ENCODE results near the gene PC. TPM values are rescaled to one million over a fixed set of nuclear protein-coding genes. Genes with fewer than 3 reads are reported as not detected.

The PC gene
- total RNA-seq, 1 experiment from 2014 or later = 39.1 TPM

DNA sequence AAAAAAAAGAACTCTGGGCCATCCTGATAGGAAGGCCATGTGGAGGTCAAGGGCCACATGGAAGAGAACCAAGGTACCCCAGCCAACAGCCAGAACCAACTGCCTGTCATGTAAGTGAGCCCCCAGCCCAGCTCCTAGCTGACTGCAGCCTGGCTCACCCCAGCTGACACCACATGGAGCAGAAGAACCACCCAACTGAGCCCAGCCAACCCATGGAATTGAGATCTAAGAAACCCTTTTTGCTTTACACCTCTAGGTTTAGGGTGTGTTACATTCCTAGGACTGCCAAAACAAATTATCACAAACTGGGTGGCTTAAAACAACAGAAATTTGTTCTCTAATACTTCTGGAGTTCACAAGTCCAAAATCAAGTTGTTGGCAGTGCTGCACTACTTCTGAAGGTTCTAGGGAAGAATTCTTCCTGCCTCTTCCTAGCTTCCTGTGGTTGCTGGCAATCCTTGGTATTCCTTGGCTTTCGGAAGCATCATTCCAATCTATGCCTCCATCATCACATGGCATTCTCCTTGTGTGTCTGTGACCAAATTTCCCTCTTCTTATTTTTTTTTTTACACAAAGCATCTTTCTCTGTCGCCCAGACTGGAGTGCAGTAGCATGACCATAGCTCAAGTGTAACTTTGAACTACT, 21.3 kb upstream of the PC start:
- peaks cover 13% of the 10 kb centered on the region for H3K9me3 ChIP-seq (ENCODE audit: low read depth, low read length, poor library complexity, severe bottlenecking)
- TF ChIP-seq EZH2 (IDR thresholded peaks at IDR 0.05; ENCODE audit: borderline replicate concordance, low read depth, low read length, poor library complexity, severe bottlenecking) = no peak
- TF ChIP-seq, protein P1, sequence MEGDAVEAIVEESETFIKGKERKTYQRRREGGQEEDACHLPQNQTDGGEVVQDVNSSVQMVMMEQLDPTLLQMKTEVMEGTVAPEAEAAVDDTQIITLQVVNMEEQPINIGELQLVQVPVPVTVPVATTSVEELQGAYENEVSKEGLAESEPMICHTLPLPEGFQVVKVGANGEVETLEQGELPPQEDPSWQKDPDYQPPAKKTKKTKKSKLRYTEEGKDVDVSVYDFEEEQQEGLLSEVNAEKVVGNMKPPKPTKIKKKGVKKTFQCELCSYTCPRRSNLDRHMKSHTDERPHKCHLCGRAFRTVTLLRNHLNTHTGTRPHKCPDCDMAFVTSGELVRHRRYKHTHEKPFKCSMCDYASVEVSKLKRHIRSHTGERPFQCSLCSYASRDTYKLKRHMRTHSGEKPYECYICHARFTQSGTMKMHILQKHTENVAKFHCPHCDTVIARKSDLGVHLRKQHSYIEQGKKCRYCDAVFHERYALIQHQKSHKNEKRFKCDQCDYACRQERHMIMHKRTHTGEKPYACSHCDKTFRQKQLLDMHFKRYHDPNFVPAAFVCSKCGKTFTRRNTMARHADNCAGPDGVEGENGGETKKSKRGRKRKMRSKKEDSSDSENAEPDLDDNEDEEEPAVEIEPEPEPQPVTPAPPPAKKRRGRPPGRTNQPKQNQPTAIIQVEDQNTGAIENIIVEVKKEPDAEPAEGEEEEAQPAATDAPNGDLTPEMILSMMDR (conservative IDR thresholded peaks at IDR 0.05; ENCODE audit: low read depth, low read length) = no peak
- H3K27me3 ChIP-seq (replicated peaks; ENCODE audit: insufficient read depth, low read depth, low read length, poor library complexity) = no peaks in the 10 kb centered on the region
- H3K36me3 ChIP-seq (ENCODE audit: insufficient read depth, low read length, poor library complexity, severe bottlenecking) = no peaks in the 10 kb centered on the region
- CTCF ChIA-PET = no interaction called here
- no peak overlapping the region for H3K4me3 ChIP-seq (ENCODE audit: low read depth, low read length, poor library complexity, severe bottlenecking)
- BruUV-seq (replicated peaks) = no TSS peak
- no peak for DNase-seq (ENCODE audit: low spot score)
- H3K4me1 ChIP-seq (ENCODE audit: insufficient read depth, low read length, poor library complexity, severe bottlenecking) = peaks cover 12% of the 10 kb centered on the region
- no peak overlapping the region for H3K27ac ChIP-seq (ENCODE audit: low read depth, low read length, poor library complexity, severe bottlenecking)
- intact Hi-C loops (cut with micrococcal nuclease; ENCODE audit: unreplicated experiment) = loop anchor here (5.0 kb wide), 1 partner anchor 287 kb away; no protein-coding TSS in a partner anchor
- POLR2A ChIA-PET (ENCODE audit: low non-redundant PET) = no interaction called here

DNA sequence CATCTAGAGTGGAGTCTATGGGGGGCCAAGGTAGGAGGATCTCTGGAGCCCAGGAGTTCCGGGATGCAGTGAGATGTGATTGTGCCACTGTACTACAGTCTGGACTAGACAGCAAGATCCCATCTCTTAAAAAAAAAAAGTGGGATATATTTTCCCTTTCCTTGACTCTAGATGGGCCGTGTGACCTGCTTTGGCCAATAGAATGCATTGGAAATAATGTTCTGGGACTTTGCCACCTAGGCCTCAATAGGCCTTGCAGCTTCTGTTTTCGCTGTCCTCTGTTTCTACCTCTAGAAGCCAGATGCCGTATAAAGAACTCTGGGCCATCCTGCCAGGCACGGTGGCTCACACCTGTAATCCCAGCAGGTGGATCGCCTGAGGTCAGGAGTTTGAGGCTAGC, 20.5 kb upstream of the PC start:
- intact Hi-C loops (cut with micrococcal nuclease; ENCODE audit: unreplicated experiment) = loop anchor here (5.0 kb wide), 1 partner anchor 286 kb away; no protein-coding TSS in a partner anchor
- ChIA-PET CTCF (no interaction called here), POLR2A (ENCODE audit: low non-redundant PET) (no interaction called here)
- TF ChIP-seq, protein P1 (conservative IDR thresholded peaks at IDR 0.05; ENCODE audit: low read depth, low read length) = no peak
- no peak for TF ChIP-seq EZH2 (IDR thresholded peaks at IDR 0.05; ENCODE audit: borderline replicate concordance, low read depth, low read length, poor library complexity, severe bottlenecking)
- H3K27me3 ChIP-seq (replicated peaks; ENCODE audit: insufficient read depth, low read depth, low read length, poor library complexity) = no peaks in the 10 kb centered on the region
- no peak overlapping the region for H3K27ac ChIP-seq (ENCODE audit: low read depth, low read length, poor library complexity, severe bottlenecking)
- H3K4me1 ChIP-seq (ENCODE audit: insufficient read depth, low read length, poor library complexity, severe bottlenecking) = peaks cover 9% of the 10 kb centered on the region
- BruUV-seq (replicated peaks) = no TSS peak
- no peak overlapping the region for H3K4me3 ChIP-seq (ENCODE audit: low read depth, low read length, poor library complexity, severe bottlenecking)
- peaks cover 13% of the 10 kb centered on the region for H3K9me3 ChIP-seq (ENCODE audit: low read depth, low read length, poor library complexity, severe bottlenecking)
- no peaks in the 10 kb centered on the region for H3K36me3 ChIP-seq (ENCODE audit: insufficient read depth, low read length, poor library complexity, severe bottlenecking)
- no peak for DNase-seq (ENCODE audit: low spot score)

DNA sequence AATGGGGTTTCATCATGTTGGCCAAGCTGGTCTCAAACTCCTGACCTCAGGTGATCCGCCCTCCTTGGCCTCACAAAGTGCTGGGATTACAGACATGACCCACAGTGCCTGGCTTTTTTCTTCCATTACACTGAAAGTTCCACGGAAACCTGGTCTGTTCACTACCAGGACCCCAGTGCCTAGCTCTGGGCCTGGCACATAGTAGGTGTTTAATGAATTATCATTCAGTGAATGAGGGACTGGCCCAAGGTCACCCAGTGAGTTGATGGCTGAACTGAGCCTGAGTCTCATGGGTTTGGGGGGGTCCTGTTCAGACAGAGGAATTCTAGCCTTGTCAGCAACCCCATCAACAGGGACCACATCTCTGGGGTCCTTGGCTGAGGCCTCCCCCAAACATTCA, 20.0 kb upstream of the PC start:
- Histone ChIP-seq H3K36me3 (ENCODE audit: insufficient read depth, low read length, poor library complexity, severe bottlenecking) (no peaks in the 10 kb centered on the region), H3K4me3 (ENCODE audit: low read depth, low read length, poor library complexity, severe bottlenecking) (no peak overlapping the region), H3K9me3 (ENCODE audit: low read depth, low read length, poor library complexity, severe bottlenecking) (peaks cover 13% of the 10 kb centered on the region), H3K4me1 (ENCODE audit: insufficient read depth, low read length, poor library complexity, severe bottlenecking) (peaks cover 8% of the 10 kb centered on the region), H3K27me3 (replicated peaks; ENCODE audit: insufficient read depth, low read depth, low read length, poor library complexity) (no peaks in the 10 kb centered on the region), H3K27ac (ENCODE audit: low read depth, low read length, poor library complexity, severe bottlenecking) (no peak overlapping the region)
- TF ChIP-seq, protein P1 (conservative IDR thresholded peaks at IDR 0.05; ENCODE audit: low read depth, low read length) = no peak
- TF ChIP-seq EZH2 (IDR thresholded peaks at IDR 0.05; ENCODE audit: borderline replicate concordance, low read depth, low read length, poor library complexity, severe bottlenecking) = no peak
- BruUV-seq (replicated peaks) = no TSS peak
- intact Hi-C loops (cut with micrococcal nuclease; ENCODE audit: unreplicated experiment) = loop anchor here (5.0 kb wide), 1 partner anchor 286 kb away; no protein-coding TSS in a partner anchor
- CTCF ChIA-PET = no interaction called here
- no peak for DNase-seq (ENCODE audit: low spot score)
- POLR2A ChIA-PET (ENCODE audit: low non-redundant PET) = no interaction called here

Measured in A673 (cell line).